H1 (cell line): ENCODE data around the gene PPP1R14C. TPM values are rescaled to one million over a fixed set of nuclear protein-coding genes. Genes with fewer than 3 reads are reported as not detected.

Experiments used
- ATF2 ChIP-seq: IDR thresholded peaks from 2 replicates; pipeline ENCODE4 v1.6.1; 2012; ENCODE audit warnings: low read length, inconsistent platforms
- polyA plus RNA-seq, 7 experiments: library from polyadenylated mRNA; depleted of rRNA in 3 of 7; stranded (reverse) in 5 of 7; unstranded in 2 of 7; fragments of >200 nt in 5 of 7; fragments of 200-250 nt in 2 of 7; gene quantifications; 1 replicate in 5 of 7; 2 replicates in 1 of 7; 4 replicates in 1 of 7; pipeline versions ENCODE4 v1.2.1 to v1.2.3, GENCODE V29; 2011 to 2013; ENCODE audit warnings: missing spikeins in 2 of 7, mixed read lengths in 2 of 7
- total RNA-seq: library from RNA; stranded (reverse); fragmentation: NEBNext Ultra II Directional; extraction: Animal tissue kit (Norgen Biotek cat#: 25700); gene quantifications from 2 replicates; pipeline ENCODE4 v1.2.1, GENCODE V29; 2021

Gene PPP1R14C
- total and polyA plus RNA-seq, 2 of the 8 experiments (the other 6 are each of a cell fraction or from before 2014, with no cell fraction given) = 0.30 to 0.61 TPM

GRCh38 chr6:150233843-150234269 is 91.0 kb downstream of the PPP1R14C start (continued):
- no peak for TF ChIP-seq ATF2
